EH (cell line): ENCODE results near the gene ICAM2.

Experiments
- DNase-seq: peaks from one replicate; pipeline ENCODE4 v3.0.0-alpha.2; 2015; ENCODE audit warnings: low read depth

ICAM2 gene

GRCh38 chr17:64020056-64020766 is at the start of gene ICAM2:
Gene ICAM2 (minus strand): TSS chr17:64020633. CDS start chr17:64006691, 13,942 bp downstream.
- no peak for DNase-seq

GRCh38 chr17:64070213-64070612 is 49.8 kb upstream of the ICAM2 start:
- DNase-seq, result no peak

GRCh38 chr17:64069143-64069542 is 48.7 kb upstream of the ICAM2 start:
- no peak for DNase-seq

- DNase-seq, result peak; percentile 38
These were observed 47.2 kb upstream of the ICAM2 start for GRCh38 chr17:64067657-64068056.

- no peak for DNase-seq
These were observed 46.3 kb upstream of the ICAM2 start for GRCh38 chr17:64066716-64067115.

GRCh38 chr17:64065161-64065560 is 44.7 kb upstream of the ICAM2 start:
- DNase-seq, result no peak

- no peak for DNase-seq
These were observed 43.9 kb upstream of the ICAM2 start for GRCh38 chr17:64064331-64064730.

- peak; percentile 29 for DNase-seq
These were observed 43.4 kb upstream of the ICAM2 start for GRCh38 chr17:64063766-64064224.

- no peak for DNase-seq
These were observed 42.7 kb upstream of the ICAM2 start for GRCh38 chr17:64063088-64063487.

- no peak for DNase-seq
These were observed 40.9 kb upstream of the ICAM2 start for GRCh38 chr17:64061178-64061898.

GRCh38 chr17:64060331-64060730 is 39.9 kb upstream of the ICAM2 start:
- DNase-seq, result no peak

GRCh38 chr17:64059756-64060155 is 39.3 kb upstream of the ICAM2 start:
- no peak for DNase-seq

GRCh38 chr17:64058621-64059020 is 38.2 kb upstream of the ICAM2 start:
- DNase-seq, result peak; percentile 7

GRCh38 chr17:64057701-64058263 is 37.3 kb upstream of the ICAM2 start:
- peak; percentile 20 for DNase-seq

GRCh38 chr17:64056269-64057005 is 36.0 kb upstream of the ICAM2 start:
- DNase-seq, result no peak

- DNase-seq, result no peak
These were observed 35.0 kb upstream of the ICAM2 start for GRCh38 chr17:64055183-64056142.

- no peak for DNase-seq
These were observed 33.9 kb upstream of the ICAM2 start for GRCh38 chr17:64054304-64054703.

GRCh38 chr17:64053101-64053500 is 32.7 kb upstream of the ICAM2 start:
- no peak for DNase-seq

- DNase-seq, result no peak
These were observed 30.7 kb upstream of the ICAM2 start for GRCh38 chr17:64051153-64051552.

GRCh38 chr17:64048805-64049204 is 28.4 kb upstream of the ICAM2 start:
- DNase-seq, result no peak

- DNase-seq, result no peak
These were observed 24.7 kb upstream of the ICAM2 start for GRCh38 chr17:64045176-64045575.
